ENCODE data around the gene CCNI. TPM values are rescaled to one million over a fixed set of nuclear protein-coding genes. Genes with fewer than 3 reads are reported as not detected.

The CCNI gene
- total RNA-seq, 1 experiment from 2014 or later = 240 TPM

DNA sequence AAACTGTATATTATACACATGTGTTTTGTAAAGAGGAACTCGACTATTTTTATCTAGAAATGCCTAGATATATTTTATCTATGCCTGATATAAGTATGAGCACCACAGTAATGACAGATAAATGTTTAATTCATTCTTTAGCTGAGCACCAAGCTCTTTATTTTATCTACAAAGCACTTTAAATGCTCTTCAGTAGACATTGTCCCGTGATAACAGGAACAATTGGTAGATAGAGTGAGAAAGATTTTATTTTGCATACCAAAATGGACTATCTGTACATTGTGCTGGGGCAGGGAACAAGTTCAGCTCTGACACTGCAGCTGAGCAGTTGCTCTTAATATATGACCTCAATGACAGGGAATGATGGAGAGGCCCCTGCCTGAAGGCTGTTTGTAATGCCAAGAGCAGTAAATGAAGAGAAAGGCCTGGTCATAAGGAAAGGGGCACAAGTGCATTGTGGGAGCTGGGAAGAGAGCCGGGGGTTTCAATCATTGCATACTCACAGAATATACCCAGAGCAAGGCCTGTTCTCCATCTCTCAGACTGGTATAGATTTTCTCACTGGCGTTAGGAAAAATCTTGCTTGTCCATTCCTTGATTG lies 68.9 kb downstream of the CCNI start:
- no peaks in the 10 kb centered on the region for H3K9me3 Mint-ChIP-seq
- peaks cover 7 to 27% (median 10%) of the 10 kb centered on the region in 3 experiments; a peak in 5 of 7 replicates for H3K36me3 Mint-ChIP-seq (ENCODE audit: insufficient read depth in 1 of 3, low read depth in 3 of 3)
- Histone ChIP-seq H3K56ac (ENCODE audit: insufficient read length, low read depth, low read length) (no peak overlapping the region), H4K20me1 (ENCODE audit: control insufficient read depth, insufficient read depth, insufficient read length) (no peaks in the 10 kb centered on the region), H2BK120ac (ENCODE audit: low read depth, low read length, poor library complexity, severe bottlenecking) (no peak overlapping the region), H3K27ac (ENCODE audit: insufficient read length, low read depth, low read length) (peak overlapping the region; percentile 62), H4K91ac (ENCODE audit: insufficient read length, low read depth, low read length) (no peak overlapping the region), H3K23me2 (ENCODE audit: insufficient read length, low read depth, low read length, poor library complexity, severe bottlenecking) (no peaks in the 10 kb centered on the region), H3K9ac (ENCODE audit: extremely low read depth, insufficient read length, low read length) (no peak overlapping the region), H4K5ac (ENCODE audit: insufficient read length, low read depth, low read length) (no peak overlapping the region), H3K9me3 (ENCODE audit: control insufficient read depth, low read depth, low read length) (no peaks in the 10 kb centered on the region), H2BK15ac (ENCODE audit: low read depth, low read length) (no peak overlapping the region), H4K8ac (replicated peaks; ENCODE audit: insufficient read length, low read depth, low read length) (no peak overlapping the region), H3K27me3 (ENCODE audit: insufficient read depth, low read length) (no peaks in the 10 kb centered on the region), H3K79me1 (ENCODE audit: insufficient read depth, low read depth, low read length, poor library complexity, severe bottlenecking) (no peaks in the 10 kb centered on the region), H3K18ac (ENCODE audit: insufficient read length, low read depth, low read length) (no peak overlapping the region), H3K4ac (ENCODE audit: low read depth, low read length) (no peak overlapping the region), H3K4me2 (ENCODE audit: insufficient read depth, insufficient read length, low read length) (no peak overlapping the region), H3T11ph (ENCODE audit: low read length) (no peak overlapping the region), H2BK12ac (ENCODE audit: insufficient read length, low read depth, low read length) (no peak overlapping the region), H3K4me1 (ENCODE audit: insufficient read depth, low read length) (peaks cover 24% of the 10 kb centered on the region), H3K23ac (ENCODE audit: insufficient read length, low read depth, low read length) (no peak overlapping the region), H2AFZ (ENCODE audit: low read length) (no peak overlapping the region), H2BK20ac (ENCODE audit: low read depth, low read length, poor library complexity, severe bottlenecking) (no peak overlapping the region), H2AK5ac (ENCODE audit: insufficient read length, low read length) (no peak overlapping the region), H3K79me2 (ENCODE audit: insufficient read depth, low read length) (0 out of 2 replicates have a peak, but pooled peaks cover 2% of the 10 kb centered on the region), H3K14ac (ENCODE audit: insufficient read depth, low read length) (no peak overlapping the region), H2BK5ac (ENCODE audit: insufficient read length, low read length) (no peak overlapping the region)
- no peak for DNase-seq
- H3K27ac Mint-ChIP-seq = peak overlapping the region; percentile 45 to 67 (median 55); a peak in 5 of 7 replicates
- no CpG with 5 or more reads among the region's 4 CpGs for WGBS (ENCODE audit: extremely low coverage, insufficient read length, low lambda C conversion rate)
- TF ChIP-seq, protein P1, sequence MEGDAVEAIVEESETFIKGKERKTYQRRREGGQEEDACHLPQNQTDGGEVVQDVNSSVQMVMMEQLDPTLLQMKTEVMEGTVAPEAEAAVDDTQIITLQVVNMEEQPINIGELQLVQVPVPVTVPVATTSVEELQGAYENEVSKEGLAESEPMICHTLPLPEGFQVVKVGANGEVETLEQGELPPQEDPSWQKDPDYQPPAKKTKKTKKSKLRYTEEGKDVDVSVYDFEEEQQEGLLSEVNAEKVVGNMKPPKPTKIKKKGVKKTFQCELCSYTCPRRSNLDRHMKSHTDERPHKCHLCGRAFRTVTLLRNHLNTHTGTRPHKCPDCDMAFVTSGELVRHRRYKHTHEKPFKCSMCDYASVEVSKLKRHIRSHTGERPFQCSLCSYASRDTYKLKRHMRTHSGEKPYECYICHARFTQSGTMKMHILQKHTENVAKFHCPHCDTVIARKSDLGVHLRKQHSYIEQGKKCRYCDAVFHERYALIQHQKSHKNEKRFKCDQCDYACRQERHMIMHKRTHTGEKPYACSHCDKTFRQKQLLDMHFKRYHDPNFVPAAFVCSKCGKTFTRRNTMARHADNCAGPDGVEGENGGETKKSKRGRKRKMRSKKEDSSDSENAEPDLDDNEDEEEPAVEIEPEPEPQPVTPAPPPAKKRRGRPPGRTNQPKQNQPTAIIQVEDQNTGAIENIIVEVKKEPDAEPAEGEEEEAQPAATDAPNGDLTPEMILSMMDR (conservative IDR thresholded peaks at IDR 0.05) = no peak
- H3K4me1 Mint-ChIP-seq = peaks cover 43 to 44% of the 10 kb centered on the region in 2 experiments
- H3K27me3 Mint-ChIP-seq (ENCODE audit: low read depth) = no peaks in the 10 kb centered on the region
- no peak overlapping the region for H3K4me3 Mint-ChIP-seq
